HG02623 (cell line): ENCODE measurements around the gene BTG2.
"Not testable (repeated sequence)": the region's sequence is repeated elsewhere in the genome, so short reads cannot be mapped to it uniquely, and the experiment has no call there.

Source experiments
- ATAC-seq: cut with Tn5 transposase; IDR thresholded peaks from one replicate; pipeline ENCODE4 v1.9.1; 2021; ENCODE audit warnings: moderate library complexity; ENCODE audit not compliant: unreplicated experiment

Gene BTG2

GRCh38 chr1:203291201-203292096 lies 13.9 kb upstream of the BTG2 start:
- no peak for ATAC-seq

- no peak for ATAC-seq
These were observed 9.5 kb upstream of the BTG2 start for GRCh38 chr1:203295796-203296195.

GRCh38 chr1:203296460-203297073 lies 8.8 kb upstream of the BTG2 start:
- ATAC-seq, result no peak

DNA sequence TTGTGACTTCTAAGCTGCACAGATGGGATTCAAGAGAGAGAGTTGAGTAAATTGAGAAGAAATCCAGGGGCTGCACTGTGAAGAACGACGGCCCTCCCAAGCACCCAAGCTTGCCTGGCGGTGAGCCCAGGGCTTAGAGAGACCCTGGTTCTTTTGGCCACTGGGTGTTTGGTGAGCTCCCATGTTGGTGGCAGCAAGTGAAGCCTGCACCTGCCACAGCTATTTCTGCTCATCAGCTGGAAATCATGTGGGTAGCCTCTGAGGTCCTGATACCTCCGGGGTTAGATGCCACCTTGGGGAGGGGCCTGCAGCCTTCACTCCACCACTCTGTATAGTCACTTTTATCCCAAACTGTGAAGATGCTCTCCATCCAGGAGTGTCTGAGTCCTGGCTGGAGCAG lies 6.2 kb upstream of the BTG2 start:
- ATAC-seq, result peak; percentile 44

DNA sequence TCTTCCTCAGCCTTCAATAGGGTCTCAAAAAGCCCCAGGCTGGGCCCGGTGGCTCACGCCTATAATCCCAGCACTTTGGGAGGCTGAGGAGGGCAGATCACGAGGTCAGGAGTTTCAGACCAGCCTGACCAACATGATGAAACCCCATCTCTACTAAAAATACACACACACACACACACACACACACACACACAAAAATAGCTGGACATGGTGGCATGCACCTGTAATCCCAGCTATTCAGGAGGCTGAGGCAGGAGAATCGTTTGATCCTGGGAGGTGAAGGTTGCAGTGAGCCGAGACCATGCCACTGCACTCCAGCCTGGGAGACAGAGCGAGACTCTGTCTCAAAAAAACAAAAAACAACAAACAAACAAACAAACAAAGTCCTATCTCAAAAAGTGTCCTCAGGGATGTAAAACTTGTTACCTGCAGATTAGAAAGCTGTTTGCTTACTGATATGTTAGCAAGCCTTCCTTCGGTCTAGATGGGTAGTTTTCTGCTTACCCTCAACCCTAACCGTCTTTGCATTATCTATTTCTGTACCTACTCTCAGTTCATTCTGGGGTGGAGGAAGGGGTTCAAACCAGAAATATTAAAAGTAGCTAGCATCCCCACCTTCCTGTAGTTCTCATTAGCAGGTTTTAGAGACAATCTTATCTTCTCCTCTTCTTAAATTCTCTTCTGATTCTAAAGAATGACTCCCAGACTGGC lies 5.4 kb upstream of the BTG2 start:
- not testable (repeated sequence) for ATAC-seq

- no peak for ATAC-seq
These were observed 4.6 kb upstream of the BTG2 start for GRCh38 chr1:203300441-203301330.

DNA sequence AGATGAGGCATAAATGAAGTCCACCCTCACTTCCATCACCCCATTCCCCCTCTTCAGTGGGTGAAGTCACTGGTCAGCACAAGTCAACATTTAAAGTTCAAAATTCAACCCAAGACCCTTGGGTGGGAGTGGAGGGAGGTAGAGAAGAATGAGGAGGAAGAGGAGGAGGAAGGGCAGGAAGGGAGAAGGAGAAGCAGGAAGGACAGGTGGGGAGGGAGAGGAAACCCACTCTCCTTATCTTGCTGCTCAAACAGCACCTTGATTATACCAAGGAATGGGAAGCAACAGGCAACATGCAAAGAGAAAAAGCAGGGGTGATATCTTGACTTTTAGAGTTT lies 4.0 kb upstream of the BTG2 start:
- ATAC-seq, result no peak

DNA sequence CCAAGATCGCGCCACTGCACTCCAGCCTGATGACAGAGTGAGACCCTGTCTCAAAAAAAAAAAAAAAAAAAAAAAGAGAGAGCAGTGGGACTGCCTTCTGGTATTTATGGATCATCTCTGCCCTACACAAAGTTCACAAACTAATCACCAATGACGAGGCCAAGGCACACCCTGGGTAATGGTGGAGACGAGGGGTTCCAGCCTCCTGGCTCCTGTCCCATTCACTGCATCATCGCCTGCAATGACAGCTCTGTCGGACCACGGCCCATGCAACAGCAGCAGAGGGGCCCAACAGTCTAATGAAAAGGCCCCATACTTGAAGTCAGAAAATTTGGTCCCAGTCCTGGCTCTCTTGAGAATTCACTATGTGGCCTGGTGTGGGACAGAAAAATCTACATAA lies 2.9 kb upstream of the BTG2 start:
- ATAC-seq, result no peak

DNA sequence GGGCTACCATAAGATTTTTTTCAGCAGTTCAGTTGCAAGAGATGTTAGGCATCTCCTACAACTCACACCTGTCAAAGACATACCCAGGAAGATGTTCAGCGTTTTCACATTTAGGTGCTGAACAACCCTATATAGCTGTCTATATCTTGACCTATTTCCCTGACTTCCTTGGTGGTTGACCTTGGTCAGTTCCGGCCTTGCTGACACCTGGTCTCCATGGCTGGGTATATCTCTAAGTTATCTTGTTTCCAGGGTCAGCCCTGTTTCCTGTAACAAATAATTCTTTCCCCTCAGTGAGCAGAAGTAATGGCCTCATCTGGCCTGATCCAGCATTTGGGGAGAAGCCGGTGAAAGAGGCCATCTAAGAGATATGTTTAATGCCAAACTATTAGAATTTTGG lies 2.4 kb upstream of the BTG2 start:
- ATAC-seq, result no peak

- no peak for ATAC-seq
These were observed 864 bp upstream of the BTG2 start for GRCh38 chr1:203304391-203304918.

DNA sequence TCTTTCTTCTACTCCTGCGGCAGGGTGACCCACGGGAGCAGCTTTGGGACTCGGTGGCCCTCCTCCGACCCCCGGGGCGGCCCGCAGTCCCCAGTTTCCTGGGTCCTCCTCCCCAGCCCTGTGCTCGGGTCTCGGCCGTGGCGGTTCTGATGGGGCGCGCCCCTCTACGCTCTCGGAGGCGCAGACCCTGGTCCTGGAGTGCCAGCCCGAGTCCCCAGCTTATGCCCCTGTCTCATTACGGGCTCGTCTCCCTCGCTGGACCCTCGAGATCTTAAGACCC lies 430 bp downstream of the BTG2 start:
- ATAC-seq, result no peak

GRCh38 chr1:203306089-203306964 lies 1.0 kb downstream of the BTG2 start:
- no peak for ATAC-seq

DNA sequence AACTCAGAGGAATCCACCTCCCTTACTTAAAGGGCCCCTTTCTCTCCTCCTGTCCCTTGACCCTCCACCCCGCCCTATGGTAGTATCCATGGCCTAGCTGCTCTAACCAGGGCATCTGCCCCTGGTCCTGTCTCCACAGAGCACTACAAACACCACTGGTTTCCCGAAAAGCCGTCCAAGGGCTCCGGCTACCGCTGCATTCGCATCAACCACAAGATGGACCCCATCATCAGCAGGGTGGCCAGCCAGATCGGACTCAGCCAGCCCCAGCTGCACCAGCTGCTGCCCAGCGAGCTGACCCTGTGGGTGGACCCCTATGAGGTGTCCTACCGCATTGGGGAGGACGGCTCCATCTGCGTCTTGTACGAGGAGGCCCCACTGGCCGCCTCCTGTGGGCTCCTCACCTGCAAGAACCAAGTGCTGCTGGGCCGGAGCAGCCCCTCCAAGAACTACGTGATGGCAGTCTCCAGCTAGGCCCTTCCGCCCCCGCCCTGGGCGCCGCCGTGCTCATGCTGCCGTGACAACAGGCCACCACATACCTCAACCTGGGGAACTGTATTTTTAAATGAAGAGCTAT lies 1.7 kb downstream of the BTG2 start:
- no peak for ATAC-seq

DNA sequence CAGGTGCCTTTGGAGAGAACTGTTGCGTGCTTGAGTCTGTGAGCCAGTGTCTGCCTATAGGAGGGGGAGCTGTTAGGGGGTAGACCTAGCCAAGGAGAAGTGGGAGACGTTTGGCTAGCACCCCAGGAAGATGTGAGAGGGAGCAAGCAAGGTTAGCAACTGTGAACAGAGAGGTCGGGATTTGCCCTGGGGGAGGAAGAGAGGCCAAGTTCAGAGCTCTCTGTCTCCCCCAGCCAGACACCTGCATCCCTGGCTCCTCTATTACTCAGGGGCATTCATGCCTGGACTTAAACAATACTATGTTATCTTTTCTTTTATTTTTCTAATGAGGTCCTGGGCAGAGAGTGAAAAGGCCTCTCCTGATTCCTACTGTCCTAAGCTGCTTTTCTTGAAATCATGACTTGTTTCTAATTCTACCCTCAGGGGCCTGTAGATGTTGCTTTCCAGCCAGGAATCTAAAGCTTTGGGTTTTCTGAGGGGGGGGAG lies 2.4 kb downstream of the BTG2 start:
- no peak for ATAC-seq

DNA sequence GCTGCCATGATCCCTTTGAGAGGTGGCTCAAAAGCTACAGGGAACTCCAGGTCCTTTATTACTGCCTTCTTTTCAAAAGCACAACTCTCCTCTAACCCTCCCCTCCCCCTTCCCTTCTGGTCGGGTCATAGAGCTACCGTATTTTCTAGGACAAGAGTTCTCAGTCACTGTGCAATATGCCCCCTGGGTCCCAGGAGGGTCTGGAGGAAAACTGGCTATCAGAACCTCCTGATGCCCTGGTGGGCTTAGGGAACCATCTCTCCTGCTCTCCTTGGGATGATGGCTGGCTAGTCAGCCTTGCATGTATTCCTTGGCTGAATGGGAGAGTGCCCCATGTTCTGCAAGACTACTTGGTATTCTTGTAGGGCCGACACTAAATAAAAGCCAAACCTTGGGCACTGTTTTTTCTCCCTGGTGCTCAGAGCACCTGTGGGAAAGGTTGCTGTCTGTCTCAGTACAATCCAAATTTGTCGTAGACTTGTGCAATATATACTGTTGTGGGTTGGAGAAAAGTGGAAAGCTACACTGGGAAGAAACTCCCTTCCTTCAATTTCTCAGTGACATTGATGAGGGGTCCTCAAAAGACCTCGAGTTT lies 3.1 kb downstream of the BTG2 start:
- no peak for ATAC-seq

GRCh38 chr1:203308923-203309331 lies 3.6 kb downstream of the BTG2 start:
- ATAC-seq, result no peak

DNA sequence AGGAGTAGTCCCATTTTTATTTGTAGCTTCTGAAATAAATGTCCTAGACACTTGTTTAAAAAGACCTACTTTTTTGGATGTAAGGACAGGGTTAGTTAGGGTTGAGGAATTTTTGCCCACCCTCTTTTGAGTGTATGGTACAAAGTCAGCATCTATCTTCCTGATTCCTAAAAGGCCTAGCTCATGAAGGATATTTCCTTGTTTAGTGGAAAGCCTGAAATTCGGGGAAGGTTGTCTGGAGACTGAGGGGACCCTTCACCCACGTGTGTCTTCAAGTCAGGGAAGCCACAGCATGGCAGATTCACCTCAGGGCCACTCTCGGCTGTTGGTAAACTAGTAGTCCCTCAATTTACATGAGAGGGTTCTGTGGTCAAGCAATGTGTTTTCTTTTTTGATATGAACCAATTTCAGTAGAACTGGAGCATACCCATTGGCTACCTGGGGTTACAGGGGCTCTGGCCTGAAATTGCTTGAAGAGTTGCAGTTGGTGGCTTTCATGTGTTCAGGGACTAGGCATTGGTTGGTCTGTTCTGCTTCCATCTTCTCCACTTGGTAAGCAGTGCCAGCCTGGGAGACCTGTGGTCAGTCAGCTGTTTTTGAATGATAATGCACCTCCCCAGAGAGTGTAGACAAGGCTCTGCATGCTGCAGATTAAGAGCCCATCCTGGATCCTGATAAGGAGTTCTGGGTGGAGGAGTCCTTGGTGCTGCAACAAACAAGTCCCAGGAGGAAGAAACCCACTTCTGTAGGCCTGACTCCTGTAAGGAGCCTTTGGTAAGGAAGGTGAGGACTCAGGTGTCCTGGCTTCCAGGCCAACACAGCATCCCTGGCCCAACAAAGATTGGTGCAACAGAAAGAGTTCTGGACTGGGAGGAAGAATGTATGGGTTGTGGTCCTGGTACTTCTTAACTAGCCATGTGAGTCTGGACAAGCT lies 6.3 kb downstream of the BTG2 start:
- no peak for ATAC-seq
